ENCODE measurements around the gene WBP1L. TPM values are rescaled to one million over a fixed set of nuclear protein-coding genes. Genes with fewer than 3 reads are reported as not detected.

Gene WBP1L
- total RNA-seq, 4 donors from 2014 or later = 92.8 to 185 (median 154) TPM

GRCh38 chr10:102779680-102780526, 36.2 kb downstream of the WBP1L start:
- TF ChIP-seq CTCF (IDR thresholded peaks at IDR 0.05; ENCODE audit: low read depth) = no peak

GRCh38 chr10:102780527-102780808, 36.7 kb downstream of the WBP1L start:
- no peak for TF ChIP-seq CTCF (IDR thresholded peaks at IDR 0.05; ENCODE audit: low read depth)

- TF ChIP-seq CTCF (IDR thresholded peaks at IDR 0.05; ENCODE audit: low read depth) = no peak
Observed at GRCh38 chr10:102781090-102781920, 37.6 kb downstream of the WBP1L start.

- no peak for TF ChIP-seq CTCF (IDR thresholded peaks at IDR 0.05; ENCODE audit: low read depth)
Observed at GRCh38 chr10:102781921-102782557, 38.3 kb downstream of the WBP1L start.

GRCh38 chr10:102782673-102783551, 39.2 kb downstream of the WBP1L start:
- TF ChIP-seq CTCF (IDR thresholded peaks at IDR 0.05; ENCODE audit: low read depth) = no peak

GRCh38 chr10:102783568-102783967, 39.8 kb downstream of the WBP1L start:
- no peak for TF ChIP-seq CTCF (IDR thresholded peaks at IDR 0.05; ENCODE audit: low read depth)
